NOMO-1 treated with DMSO at 0.1 percent for 48 hours (cell line): ENCODE measurements around the gene SLC12A7.

Source experiments
- DNase-seq: peaks from one replicate; lab custom pipeline; 2025; ENCODE audit not compliant: unreplicated experiment; lab: John Stamatoyannopoulos, UW

Gene SLC12A7

GRCh38 chr5:1111241-1111726 lies 579 bp downstream of the SLC12A7 start:
- no peak for DNase-seq

DNA sequence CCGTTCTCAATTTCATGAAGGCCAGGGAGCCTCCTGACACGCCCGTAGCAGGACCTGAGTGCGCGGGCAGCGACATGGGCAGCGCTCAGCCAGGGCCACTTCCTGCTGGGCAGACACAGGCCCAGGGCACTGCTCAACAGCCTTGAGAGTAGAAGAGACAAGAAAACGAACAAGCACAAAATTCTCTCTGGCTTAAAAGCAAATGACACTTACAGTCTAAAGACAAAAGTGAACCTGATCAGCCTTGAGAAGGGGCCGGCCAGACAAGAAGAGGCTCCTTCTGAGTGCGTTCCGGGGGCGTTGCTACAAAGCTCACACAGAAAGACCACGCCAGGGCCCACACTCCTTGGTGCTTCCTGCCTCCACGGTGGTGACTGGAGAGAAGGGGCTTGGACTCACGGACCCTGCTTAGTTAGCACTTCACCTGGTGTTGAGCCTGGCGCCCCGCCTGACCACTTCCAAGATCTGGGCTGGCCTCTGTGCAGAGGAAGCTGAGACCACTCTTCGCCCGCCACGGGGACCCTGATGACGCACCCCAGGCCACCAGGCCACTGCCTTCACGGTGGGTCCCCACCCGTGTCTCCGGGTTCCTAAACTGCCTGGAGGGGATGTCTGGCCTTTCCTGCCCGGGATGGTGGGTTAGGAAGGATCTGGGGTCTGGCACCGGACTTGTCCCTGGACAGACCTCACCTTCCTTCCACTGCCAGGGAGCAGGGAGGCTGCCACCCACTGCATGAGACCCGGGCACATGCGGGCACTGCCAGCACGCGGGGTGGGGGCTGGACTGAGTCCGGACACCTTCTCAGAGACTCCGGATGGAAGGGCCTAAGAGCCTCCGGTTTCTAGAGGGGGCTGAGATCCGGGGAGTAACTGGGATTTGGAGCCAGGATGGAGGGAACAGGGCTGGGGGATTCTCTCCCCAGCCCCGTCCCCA lies 1.3 kb downstream of the SLC12A7 start:
- no peak for DNase-seq

DNA sequence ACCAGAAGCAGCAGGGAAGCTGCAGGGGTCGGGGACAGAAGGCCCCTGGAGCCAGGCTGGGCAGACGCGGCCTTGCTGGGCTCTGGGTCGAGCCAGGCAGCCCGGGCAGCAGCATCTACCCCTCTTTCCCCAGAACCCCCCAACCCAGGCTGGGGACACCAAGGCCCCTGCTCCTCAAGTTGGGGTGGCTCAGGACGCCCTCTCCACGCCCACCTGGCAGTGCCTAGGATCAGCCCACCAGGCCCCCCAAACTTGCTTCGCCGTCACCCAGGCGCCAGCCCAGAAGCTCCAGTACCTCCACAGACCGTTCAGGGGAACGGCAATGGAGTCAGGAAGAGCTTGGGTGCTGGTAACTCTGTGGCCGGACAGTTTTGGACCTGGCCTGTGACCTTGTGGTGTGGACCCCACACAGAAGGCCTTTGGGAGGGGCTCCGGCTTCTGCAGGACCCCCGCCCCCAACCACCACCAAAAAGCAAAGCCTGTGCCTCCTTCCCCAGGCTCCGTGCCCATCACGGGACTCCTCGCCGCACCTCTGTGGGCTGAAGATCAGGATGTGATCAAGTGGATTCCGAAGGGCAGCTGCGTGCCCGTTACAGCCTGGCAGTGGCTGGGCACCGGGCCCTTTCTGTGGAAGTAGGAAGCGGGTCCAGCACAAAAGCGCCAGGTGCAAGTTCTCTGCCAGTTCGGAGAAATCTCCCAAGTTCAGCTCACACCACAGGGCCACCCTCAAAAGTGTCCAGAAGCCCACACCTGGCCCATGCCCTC lies 2.1 kb downstream of the SLC12A7 start:
- no peak for DNase-seq

DNA sequence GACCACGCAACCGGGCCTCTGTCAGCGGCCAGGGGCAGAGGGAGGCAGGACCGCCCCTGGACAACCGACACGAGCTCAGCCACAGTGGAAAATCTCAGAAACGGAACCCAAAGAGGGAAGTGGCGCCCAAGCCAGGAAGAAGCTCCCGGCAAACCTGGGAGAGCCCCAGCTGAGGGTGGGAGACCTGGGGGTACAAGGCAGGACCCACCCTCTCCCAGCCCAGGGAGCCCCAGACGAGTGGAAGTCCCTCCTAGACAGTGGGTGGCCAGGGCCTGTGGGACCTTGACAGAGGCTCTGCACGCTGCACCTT lies 3.0 kb downstream of the SLC12A7 start:
- DNase-seq, result peak; percentile 34

GRCh38 chr5:1108023-1108864 lies 3.6 kb downstream of the SLC12A7 start:
- DNase-seq, result peak; percentile 75

- no peak for DNase-seq
These were observed 4.5 kb downstream of the SLC12A7 start for GRCh38 chr5:1107167-1108022.

DNA sequence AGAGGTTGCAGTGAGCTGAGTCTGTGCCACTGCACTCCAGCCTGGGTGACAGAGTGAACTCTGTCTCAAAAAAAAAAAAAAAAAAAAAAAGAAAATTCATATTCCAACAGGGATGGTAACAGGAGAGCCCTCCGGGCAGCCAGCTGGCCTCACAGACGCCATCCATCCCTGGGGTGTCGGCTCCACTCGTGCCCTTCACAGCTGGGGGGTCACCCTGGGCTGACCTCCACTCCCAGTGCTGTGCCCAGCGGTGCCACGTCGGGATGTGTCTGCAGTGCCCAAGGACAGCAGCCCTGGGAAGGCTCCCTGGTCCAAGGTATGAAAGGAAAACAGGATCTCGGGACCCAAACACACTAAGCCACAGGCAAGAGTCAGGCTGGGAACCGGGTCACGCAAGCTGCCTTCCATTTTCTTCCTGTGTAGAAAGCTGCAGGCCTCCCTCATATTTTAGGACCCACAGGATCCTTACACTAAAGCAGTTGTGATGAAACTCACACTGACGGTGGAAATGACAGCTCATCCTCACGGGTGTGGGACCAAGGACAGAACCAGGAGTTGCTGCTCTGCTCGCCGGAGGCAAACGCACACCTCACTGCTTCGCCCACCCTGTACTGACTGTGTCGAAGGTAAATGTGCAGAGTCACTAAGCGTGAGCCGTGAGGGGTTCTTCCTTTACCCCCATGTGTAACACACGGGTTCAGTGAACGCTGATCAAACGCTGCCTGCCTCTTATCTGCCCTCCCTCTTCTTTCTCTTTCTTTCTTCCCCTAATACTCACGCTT lies 5.3 kb downstream of the SLC12A7 start:
- no peak for DNase-seq

DNA sequence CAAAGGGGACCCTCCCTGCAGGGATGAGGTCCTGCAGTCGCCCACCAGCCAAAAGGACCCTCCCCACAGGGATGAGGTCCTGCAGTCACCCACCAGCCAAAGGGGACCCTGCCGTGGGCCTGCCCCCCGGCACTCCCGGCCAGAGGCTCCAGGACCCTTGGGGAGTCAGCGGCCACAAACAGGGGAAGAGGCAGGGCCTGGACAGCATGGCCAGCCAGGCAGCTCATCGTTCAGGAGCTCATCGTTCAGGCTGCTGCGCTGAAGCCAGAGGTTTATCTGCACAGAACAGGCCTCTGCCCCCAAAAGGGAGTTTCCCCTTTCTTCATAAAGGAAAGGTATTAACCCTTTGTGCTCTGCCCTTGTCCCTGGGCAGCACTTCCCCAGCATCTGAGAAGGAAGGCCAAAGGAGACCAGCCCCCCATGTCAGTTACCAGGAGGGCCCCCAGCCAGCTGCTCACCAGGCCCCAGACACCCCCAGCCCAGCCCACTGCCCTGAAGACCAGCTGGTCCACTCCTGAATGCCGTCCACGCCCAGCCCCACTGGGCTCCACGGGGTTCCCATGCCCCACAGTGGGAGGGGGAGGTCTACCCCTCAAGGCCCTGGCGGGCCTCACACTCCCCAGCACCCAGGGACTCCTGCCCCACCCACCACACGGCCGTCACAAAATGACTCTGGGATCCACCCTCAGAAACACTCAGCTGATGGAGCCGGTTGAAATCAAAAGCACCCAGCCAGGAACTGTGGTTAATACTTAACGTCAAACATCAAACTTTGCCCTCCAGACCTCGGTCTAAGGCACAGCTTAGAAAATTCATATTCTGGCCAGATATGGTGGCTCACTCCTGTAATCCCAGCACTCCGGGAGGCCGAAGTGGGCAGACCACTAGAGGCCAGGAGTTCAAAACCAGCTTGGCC lies 6.3 kb downstream of the SLC12A7 start:
- DNase-seq, result no peak

DNA sequence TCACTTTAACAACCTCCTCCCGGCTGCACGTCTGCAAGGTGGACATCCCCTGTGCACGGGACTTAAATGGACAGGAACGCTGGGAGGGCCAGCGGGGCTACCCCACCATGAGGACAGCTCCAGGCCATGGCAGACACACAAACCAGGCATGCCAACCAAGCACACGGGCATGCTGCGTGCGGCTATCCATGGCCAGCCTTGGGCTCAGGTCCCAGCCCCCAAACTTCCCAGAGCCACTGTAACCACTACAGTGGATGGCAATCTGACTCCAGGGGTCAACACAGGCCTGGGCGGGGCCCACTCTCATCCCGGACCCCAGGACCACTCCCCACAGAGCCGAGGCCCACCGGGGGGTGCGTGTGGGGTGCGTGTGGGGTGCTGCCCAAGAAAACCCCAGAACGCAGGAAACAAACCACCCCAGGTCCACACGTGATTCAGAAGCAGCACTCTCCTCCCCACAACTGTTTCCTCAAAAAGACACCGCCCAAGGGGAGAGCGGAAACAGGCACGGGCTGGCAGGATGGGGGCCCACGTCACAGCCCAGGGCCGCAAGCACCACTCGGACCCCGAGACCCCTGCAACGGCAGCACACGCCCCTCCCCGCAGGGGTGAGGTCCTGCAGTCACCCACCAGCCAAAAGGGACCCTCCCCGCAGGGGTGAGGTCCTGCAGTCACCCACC lies 7.4 kb downstream of the SLC12A7 start:
- DNase-seq, result peak; percentile 42

DNA sequence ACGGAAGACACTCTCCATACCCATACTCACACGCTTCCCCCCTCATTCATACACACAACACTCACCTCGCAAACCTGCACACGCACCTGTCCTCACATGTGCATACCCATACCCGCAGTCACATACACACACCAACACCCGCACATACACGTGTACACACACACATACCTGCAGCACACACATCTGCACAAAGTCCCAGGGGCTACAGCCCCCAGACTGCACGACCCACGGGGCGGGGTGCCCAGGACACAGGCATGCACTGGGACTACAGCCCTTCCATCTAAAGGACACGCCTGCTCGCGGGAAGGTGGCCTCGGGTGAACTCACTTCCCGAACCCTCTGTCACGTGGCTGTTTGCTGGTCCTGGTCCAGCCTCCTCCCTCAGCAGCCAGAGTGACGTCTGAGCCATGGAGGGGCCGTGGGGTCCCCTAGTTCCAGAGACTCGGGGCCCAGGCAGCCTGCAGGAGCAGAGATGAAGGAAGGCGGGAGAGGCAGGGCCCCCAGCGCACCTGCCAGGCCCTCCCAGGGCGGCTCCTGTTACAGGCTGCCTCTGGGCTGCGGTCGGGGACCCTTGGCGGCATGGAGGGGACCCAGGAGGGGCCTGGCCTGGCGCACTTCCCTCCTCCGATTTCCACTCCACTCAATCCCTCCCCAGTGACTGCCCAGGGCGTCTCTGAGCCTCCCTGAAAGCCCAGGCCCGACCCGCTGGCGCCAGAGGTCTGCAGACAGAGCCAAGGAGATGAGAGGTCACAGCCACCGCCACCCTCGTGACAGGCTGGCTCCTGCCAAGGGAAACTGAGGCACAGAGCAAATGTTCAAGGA lies 8.1 kb downstream of the SLC12A7 start:
- no peak for DNase-seq

DNA sequence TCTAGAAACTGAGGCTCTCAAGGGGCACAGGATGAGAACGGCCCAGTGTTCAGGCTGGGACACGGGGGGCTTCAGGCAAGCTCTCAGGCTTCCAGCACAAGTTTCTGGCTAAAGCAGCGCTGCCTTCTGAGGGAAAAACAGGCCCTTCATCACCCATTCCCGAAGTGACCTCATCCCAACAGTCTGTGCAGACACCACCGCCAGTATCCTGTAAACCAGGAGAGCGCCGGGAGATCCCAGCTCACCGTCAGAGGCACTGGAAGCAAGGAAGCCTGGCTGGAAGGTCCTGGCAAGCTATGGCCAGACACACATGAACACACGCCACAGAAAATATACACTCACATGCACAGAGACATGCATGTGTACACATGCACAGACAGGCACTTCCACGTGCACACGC lies 8.8 kb downstream of the SLC12A7 start:
- DNase-seq, result no peak

DNA sequence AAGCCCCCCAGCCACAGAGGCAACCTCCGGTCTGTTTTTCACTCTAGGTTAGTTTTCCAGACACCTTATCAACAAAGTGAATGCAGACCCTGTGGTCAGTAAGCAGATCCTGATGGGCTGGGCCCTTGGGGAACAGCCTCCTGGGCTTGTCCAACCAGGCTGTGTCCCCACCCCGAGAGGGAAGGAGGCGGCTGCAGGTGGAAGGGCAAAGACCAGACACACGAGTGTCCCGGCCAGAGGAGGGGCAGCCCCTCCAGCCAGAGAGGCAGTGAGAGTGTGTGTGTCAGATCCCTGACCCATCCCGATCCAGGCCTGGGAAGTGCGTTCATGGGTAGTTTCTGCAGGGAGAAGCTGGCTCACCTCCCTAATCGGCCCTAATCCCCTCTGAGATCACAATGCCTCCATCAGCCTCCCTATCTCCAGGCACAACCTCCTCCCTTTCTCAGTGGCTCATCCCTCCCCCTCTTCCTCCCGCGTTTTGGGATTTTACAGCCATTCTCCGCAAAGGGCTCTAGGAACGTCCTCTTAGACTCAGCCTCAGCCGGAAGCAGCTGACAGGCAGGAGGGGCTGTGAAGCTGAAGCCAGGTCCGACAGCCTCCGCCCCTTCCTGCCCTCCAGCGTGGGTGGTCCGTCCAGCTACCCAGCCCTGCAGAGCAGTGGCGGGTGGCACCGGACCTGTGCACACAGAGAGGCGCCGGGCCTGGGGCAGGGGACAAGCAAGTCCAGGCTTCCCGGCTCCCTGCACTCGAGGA lies 9.7 kb downstream of the SLC12A7 start:
- no peak for DNase-seq

- DNase-seq, result no peak
These were observed 10.9 kb downstream of the SLC12A7 start for GRCh38 chr5:1100664-1101574.

DNA sequence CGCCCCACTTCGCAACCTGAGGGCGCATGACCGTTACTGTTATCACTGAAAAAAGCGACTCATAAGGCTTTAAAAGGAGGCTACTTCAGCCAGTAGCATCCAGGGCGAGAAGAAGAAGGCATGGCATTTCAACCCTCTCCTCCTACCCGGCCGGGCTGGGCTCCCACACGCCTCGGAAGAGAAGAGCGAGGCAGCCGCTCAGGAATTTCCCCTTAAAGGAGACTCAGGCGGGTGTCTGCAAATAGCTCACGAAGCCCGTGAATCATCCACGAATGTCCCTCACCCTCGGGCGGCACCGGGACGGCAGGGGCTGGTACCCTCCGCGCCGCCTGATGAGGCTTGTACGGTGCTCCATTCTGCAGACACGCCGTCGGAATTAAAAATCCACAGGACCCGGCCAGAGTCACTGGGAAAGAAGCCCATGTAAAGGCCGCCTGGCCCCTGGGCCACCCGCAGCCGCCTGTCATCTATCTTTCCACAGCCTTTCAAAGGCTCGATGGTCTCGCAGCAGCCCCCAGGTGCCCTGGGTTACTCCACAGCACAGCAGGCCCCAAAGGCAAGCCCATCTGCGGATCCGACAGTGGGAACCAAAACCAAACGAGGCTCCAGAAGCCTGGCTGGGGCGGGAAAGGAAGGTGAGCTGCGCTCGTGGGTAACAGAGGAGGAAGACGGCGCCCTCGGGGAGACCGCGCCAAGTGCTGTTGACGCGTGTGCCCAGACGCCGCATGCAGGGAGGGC lies 11.8 kb downstream of the SLC12A7 start:
- no peak for DNase-seq
